K562 (cell line): ENCODE results near the gene EMILIN3.

Source experiments
- ELF1 ChIP-seq: fragments of 200-800 bp; sonication (Bioruptor generic); IDR thresholded peaks from 2 replicates; pipeline ENCODE4 v1.6.1; 2016; ENCODE audit warnings: missing genetic modification characterization, missing compliant biosample characterization
- ELF4 ChIP-seq: fragments of 450-650 bp; formaldehyde crosslinking; IDR thresholded peaks from 2 replicates; pipeline ENCODE4 v1.4.0; 2022; ENCODE audit warnings: missing genetic modification characterization
- FOXK2 ChIP-seq, 2 experiments: fragments of 450-650 bp; IDR thresholded peaks in 1 of 2; conservative IDR thresholded peaks in 1 of 2; 2 replicates each; pipeline ENCODE4 v1.6.1; 2016; ENCODE audit warnings: low read depth in 2 of 2, mild to moderate bottlenecking in 1 of 2
- GATAD2A ChIP-seq: fragments of 450-650 bp; IDR thresholded peaks from 2 replicates; pipeline ENCODE4 v1.6.1; 2017
- HDAC2 ChIP-seq: fragments of 450-650 bp; IDR thresholded peaks from 2 replicates; pipeline ENCODE4 v1.6.1; 2016; ENCODE audit warnings: mild to moderate bottlenecking
- MTF1 ChIP-seq: fragments of 250-450 bp; sonication (Bioruptor Pico); IDR thresholded peaks from 2 replicates; pipeline ENCODE4 v1.9.0; 2021; ENCODE audit warnings: moderate library complexity, mild to moderate bottlenecking, inconsistent platforms, borderline replicate concordance
- MXI1 ChIP-seq: IDR thresholded peaks from 2 replicates; pipeline ENCODE4 v1.6.1; 2011; ENCODE audit warnings: low read depth, mild to moderate bottlenecking, improper control_type of control experiment, low read length
- TAF1 ChIP-seq: IDR thresholded peaks from 2 replicates; pipeline ENCODE4 v1.6.1; 2011; ENCODE audit warnings: mild to moderate bottlenecking, low read length, moderate library complexity; ENCODE audit not compliant: insufficient read depth, control insufficient read depth, severe bottlenecking; ENCODE audit errors: extremely low read depth
- TOE1 ChIP-seq, 2 experiments: fragments of 450-650 bp in 1 of 2; sonication (generic) in 1 of 2; formaldehyde crosslinking in 1 of 2; IDR thresholded peaks; 2 replicates each; pipeline versions ENCODE4 v1.7.1 to v1.8.0; 2016 to 2022; ENCODE audit warnings: borderline replicate concordance in 2 of 2, mild to moderate bottlenecking in 2 of 2, antibody characterized with exemption in 1 of 2, inconsistent platforms in 1 of 2, low read depth in 1 of 2, missing genetic modification reagents in 1 of 2, moderate library complexity in 1 of 2
- ZNF696 ChIP-seq: fragments of 250-450 bp; sonication (Bioruptor Pico); conservative IDR thresholded peaks from 2 replicates; pipeline ENCODE4 v1.4.0; 2020; ENCODE audit warnings: mild to moderate bottlenecking, moderate library complexity
- TF ChIP-seq, protein P1 (sequence below): fragments of 200-800 bp; sonication (Bioruptor generic); IDR thresholded peaks from 2 replicates; pipeline ENCODE4 v1.6.1; 2016; ENCODE audit warnings: missing genetic modification characterization, missing compliant biosample characterization
- TF ChIP-seq, protein P2 (sequence below), 2 experiments: fragments of 450-650 bp in 1 of 2; IDR thresholded peaks; 2 replicates each; pipeline ENCODE4 v1.6.1; 2011 to 2017; ENCODE audit warnings: low read depth in 2 of 2, antibody characterized with exemption in 1 of 2, borderline replicate concordance in 1 of 2, low read length in 1 of 2, mild to moderate bottlenecking in 1 of 2, mixed read lengths in 1 of 2; ENCODE audit not compliant: control insufficient read depth in 1 of 2
- TF ChIP-seq, protein P3 (sequence below), 3 experiments: IDR thresholded peaks in 2 of 3; conservative IDR thresholded peaks in 1 of 3; 2 replicates each; pipeline ENCODE4 v1.5.1; 2011 to 2012; ENCODE audit warnings: low read length in 3 of 3, mild to moderate bottlenecking in 3 of 3, control low read depth in 2 of 3, improper control_type of control experiment in 1 of 3, inconsistent platforms in 1 of 3, low read depth in 1 of 3, mixed read lengths in 1 of 3, moderate library complexity in 1 of 3; ENCODE audit not compliant: insufficient read depth in 2 of 3
- TF ChIP-seq, protein P4 (sequence below): fragments of 150-350 bp; conservative IDR thresholded peaks from 2 replicates; pipeline ENCODE4 v1.6.1; 2014; ENCODE audit warnings: low read length

DNA sequence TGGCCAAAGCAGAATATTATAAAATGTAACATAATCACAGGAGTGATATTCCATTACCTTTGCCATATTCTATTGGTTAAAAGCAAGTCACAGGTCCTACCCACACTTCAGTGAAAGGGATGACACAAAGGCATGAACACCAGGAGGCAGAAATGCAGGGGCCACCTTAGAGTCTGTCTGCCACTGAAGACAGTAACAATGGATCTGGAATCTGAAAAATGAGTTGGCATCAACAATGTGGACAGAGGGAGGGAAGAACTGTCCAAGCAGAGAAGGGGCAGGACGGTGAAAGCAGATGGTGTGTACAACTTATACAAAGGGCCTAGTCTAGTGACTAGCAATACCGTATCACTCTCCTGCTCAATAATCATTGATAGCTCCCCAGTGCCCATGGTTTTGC, 32.6 kb downstream of the EMILIN3 start:
- TF ChIP-seq, protein P1, sequence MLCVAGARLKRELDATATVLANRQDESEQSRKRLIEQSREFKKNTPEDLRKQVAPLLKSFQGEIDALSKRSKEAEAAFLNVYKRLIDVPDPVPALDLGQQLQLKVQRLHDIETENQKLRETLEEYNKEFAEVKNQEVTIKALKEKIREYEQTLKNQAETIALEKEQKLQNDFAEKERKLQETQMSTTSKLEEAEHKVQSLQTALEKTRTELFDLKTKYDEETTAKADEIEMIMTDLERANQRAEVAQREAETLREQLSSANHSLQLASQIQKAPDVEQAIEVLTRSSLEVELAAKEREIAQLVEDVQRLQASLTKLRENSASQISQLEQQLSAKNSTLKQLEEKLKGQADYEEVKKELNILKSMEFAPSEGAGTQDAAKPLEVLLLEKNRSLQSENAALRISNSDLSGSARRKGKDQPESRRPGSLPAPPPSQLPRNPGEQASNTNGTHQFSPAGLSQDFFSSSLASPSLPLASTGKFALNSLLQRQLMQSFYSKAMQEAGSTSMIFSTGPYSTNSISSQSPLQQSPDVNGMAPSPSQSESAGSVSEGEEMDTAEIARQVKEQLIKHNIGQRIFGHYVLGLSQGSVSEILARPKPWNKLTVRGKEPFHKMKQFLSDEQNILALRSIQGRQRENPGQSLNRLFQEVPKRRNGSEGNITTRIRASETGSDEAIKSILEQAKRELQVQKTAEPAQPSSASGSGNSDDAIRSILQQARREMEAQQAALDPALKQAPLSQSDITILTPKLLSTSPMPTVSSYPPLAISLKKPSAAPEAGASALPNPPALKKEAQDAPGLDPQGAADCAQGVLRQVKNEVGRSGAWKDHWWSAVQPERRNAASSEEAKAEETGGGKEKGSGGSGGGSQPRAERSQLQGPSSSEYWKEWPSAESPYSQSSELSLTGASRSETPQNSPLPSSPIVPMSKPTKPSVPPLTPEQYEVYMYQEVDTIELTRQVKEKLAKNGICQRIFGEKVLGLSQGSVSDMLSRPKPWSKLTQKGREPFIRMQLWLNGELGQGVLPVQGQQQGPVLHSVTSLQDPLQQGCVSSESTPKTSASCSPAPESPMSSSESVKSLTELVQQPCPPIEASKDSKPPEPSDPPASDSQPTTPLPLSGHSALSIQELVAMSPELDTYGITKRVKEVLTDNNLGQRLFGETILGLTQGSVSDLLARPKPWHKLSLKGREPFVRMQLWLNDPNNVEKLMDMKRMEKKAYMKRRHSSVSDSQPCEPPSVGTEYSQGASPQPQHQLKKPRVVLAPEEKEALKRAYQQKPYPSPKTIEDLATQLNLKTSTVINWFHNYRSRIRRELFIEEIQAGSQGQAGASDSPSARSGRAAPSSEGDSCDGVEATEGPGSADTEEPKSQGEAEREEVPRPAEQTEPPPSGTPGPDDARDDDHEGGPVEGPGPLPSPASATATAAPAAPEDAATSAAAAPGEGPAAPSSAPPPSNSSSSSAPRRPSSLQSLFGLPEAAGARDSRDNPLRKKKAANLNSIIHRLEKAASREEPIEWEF (CRISPR knock-in tag), result no peak
- TF ChIP-seq TAF1, result no peak
- TF ChIP-seq ELF1 (tag), result no peak
- no peak for TF ChIP-seq ELF4
- TF ChIP-seq, protein P2, sequence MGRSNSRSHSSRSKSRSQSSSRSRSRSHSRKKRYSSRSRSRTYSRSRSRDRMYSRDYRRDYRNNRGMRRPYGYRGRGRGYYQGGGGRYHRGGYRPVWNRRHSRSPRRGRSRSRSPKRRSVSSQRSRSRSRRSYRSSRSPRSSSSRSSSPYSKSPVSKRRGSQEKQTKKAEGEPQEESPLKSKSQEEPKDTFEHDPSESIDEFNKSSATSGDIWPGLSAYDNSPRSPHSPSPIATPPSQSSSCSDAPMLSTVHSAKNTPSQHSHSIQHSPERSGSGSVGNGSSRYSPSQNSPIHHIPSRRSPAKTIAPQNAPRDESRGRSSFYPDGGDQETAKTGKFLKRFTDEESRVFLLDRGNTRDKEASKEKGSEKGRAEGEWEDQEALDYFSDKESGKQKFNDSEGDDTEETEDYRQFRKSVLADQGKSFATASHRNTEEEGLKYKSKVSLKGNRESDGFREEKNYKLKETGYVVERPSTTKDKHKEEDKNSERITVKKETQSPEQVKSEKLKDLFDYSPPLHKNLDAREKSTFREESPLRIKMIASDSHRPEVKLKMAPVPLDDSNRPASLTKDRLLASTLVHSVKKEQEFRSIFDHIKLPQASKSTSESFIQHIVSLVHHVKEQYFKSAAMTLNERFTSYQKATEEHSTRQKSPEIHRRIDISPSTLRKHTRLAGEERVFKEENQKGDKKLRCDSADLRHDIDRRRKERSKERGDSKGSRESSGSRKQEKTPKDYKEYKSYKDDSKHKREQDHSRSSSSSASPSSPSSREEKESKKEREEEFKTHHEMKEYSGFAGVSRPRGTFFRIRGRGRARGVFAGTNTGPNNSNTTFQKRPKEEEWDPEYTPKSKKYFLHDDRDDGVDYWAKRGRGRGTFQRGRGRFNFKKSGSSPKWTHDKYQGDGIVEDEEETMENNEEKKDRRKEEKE (IDR thresholded peaks at IDR 0.05; ENCODE audit: borderline replicate concordance in 1 of 2, control insufficient read depth in 1 of 2, low read depth in 2 of 2, low read length in 1 of 2), result no peak
- no peak for TF ChIP-seq MTF1 (CRISPR knock-in tag)
- TF ChIP-seq, protein P3, sequence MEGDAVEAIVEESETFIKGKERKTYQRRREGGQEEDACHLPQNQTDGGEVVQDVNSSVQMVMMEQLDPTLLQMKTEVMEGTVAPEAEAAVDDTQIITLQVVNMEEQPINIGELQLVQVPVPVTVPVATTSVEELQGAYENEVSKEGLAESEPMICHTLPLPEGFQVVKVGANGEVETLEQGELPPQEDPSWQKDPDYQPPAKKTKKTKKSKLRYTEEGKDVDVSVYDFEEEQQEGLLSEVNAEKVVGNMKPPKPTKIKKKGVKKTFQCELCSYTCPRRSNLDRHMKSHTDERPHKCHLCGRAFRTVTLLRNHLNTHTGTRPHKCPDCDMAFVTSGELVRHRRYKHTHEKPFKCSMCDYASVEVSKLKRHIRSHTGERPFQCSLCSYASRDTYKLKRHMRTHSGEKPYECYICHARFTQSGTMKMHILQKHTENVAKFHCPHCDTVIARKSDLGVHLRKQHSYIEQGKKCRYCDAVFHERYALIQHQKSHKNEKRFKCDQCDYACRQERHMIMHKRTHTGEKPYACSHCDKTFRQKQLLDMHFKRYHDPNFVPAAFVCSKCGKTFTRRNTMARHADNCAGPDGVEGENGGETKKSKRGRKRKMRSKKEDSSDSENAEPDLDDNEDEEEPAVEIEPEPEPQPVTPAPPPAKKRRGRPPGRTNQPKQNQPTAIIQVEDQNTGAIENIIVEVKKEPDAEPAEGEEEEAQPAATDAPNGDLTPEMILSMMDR (IDR thresholded peaks at IDR 0.05 in 2 of 3, conservative IDR thresholded peaks at IDR 0.05 in 1 of 3; ENCODE audit: insufficient read depth in 2 of 3, low read depth in 1 of 3, low read length in 3 of 3), result no peak
- TF ChIP-seq FOXK2 (conservative IDR thresholded peaks at IDR 0.05 in 1 of 2, IDR thresholded peaks at IDR 0.05 in 1 of 2; ENCODE audit: low read depth in 2 of 2), result no peak
- no peak for TF ChIP-seq MXI1
- no peak for TF ChIP-seq GATAD2A
- TF ChIP-seq TOE1 (IDR thresholded peaks at IDR 0.05; ENCODE audit: borderline replicate concordance), result no peak
- no peak for TF ChIP-seq TOE1 (CRISPR knock-in tag; IDR thresholded peaks at IDR 0.05; ENCODE audit: borderline replicate concordance, low read depth)
- TF ChIP-seq HDAC2, result no peak
- TF ChIP-seq, protein P4, sequence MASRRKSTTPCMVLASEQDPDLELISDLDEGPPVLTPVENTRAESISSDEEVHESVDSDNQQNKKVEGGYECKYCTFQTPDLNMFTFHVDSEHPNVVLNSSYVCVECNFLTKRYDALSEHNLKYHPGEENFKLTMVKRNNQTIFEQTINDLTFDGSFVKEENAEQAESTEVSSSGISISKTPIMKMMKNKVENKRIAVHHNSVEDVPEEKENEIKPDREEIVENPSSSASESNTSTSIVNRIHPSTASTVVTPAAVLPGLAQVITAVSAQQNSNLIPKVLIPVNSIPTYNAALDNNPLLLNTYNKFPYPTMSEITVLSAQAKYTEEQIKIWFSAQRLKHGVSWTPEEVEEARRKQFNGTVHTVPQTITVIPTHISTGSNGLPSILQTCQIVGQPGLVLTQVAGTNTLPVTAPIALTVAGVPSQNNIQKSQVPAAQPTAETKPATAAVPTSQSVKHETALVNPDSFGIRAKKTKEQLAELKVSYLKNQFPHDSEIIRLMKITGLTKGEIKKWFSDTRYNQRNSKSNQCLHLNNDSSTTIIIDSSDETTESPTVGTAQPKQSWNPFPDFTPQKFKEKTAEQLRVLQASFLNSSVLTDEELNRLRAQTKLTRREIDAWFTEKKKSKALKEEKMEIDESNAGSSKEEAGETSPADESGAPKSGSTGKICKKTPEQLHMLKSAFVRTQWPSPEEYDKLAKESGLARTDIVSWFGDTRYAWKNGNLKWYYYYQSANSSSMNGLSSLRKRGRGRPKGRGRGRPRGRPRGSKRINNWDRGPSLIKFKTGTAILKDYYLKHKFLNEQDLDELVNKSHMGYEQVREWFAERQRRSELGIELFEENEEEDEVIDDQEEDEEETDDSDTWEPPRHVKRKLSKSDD, result no peak
- no peak for TF ChIP-seq ZNF696
